HG02763 (cell line): Measurements from ENCODE around the gene CKS2.

Experiments used
- ATAC-seq: cut with Tn5 transposase; IDR thresholded peaks from one replicate; pipeline ENCODE4 v1.9.1; 2021; ENCODE audit warnings: mild to moderate bottlenecking, moderate library complexity; ENCODE audit not compliant: unreplicated experiment

The CKS2 gene

GRCh38 chr9:89346696-89347095, 35.7 kb downstream of the CKS2 start:
- ATAC-seq = no peak

DNA sequence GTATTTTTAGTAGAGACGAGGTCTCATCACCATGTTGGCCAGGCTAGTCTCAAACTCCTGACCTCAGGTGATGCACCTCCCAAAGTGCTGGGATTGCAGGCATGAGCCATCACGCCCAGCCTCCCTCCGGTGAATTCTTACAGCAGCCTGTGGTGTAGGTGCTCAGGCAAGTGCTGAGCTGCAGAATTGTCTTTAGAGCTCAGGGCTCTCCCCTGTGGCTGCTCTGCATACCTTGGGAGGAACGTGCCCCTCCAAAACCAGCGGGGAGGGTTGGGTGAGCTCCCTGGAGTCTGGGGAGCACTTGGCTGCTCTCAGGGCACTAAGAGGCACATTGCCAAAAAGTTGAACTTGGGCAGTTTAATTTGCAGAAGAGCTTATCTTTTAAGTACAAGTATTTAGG, 36.7 kb downstream of the CKS2 start:
- no peak for ATAC-seq

DNA sequence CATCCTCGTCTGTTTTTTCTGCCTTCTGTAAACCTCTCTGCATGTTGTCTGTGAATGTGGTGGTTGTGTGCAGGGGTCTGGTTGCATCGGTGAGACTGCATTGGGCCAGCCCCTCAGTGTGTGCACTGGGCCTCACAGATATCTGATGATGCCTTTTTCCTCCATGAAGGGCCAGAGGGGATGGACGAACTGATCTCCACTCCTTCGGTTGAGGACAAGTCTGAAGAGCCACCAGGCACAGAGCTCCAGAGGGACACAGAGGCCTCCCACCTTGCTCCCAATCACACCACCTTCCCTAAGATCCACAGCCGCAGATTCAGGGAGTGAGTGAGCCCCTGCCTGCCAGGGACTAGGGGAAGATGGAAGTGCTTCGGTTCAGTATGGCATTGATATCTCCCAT, 38.6 kb downstream of the CKS2 start:
- ATAC-seq = no peak

DNA sequence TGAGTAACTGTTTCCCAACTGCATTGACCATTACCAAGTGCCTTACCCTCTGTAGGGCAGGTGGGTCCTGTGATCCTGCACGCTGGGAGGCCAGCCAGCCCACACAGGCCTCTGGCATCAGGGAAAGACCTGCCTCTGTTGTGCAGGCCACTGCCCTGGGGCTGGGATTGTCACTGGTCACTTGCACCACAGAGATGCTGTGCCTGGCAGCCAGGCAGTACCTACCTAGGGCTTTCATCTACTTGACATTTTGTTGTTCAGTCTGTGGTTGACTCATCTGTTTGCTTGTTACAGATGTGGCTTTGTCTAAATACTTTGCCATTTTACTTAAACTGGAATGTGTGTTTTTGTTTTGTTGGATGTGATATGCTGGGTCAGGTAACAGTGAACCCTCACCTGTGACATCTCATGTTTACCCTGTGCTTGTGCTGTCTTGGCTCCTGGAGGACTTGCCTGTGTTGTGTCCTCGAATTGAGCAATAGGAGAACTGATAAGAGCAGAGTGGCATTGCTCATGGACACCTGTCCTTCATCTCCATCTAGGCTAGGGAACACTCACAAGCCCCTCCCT, 40.1 kb downstream of the CKS2 start:
- no peak for ATAC-seq

DNA sequence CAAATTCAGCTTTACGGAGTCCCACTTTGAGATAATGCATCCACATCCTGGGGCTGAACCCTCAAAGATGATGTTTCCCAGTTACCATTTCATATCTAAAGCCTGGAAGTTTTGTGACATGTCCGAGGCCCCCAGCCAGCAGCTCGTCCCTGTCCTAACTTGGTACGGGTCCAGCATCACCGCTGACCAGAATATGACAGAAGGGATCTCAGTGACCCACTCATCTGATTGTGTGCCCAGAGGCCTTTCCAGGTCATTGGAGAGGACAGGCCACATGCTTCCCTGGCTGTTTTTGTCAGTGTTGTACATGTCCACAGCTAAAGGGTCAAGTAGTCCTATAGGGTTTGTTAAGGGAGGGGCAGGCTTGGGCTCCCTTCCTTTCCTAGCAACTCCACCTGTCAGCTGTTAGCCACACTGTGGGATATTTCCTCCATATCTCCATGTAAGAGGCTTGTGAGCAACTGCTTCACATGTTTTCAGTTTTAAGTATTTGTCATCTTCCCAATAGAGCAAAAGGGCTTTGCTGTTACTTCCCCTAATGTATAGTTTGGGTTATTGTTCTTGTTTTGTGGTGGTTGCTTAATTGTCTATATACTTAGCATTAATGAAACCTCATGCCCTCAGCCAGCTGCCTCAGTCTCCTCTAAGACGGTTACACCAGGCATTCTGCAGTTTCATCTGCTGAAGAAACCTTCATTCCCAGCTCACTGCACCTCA, 40.7 kb downstream of the CKS2 start:
- no peak for ATAC-seq

GRCh38 chr9:89352451-89352850, 41.5 kb downstream of the CKS2 start:
- no peak for ATAC-seq

DNA sequence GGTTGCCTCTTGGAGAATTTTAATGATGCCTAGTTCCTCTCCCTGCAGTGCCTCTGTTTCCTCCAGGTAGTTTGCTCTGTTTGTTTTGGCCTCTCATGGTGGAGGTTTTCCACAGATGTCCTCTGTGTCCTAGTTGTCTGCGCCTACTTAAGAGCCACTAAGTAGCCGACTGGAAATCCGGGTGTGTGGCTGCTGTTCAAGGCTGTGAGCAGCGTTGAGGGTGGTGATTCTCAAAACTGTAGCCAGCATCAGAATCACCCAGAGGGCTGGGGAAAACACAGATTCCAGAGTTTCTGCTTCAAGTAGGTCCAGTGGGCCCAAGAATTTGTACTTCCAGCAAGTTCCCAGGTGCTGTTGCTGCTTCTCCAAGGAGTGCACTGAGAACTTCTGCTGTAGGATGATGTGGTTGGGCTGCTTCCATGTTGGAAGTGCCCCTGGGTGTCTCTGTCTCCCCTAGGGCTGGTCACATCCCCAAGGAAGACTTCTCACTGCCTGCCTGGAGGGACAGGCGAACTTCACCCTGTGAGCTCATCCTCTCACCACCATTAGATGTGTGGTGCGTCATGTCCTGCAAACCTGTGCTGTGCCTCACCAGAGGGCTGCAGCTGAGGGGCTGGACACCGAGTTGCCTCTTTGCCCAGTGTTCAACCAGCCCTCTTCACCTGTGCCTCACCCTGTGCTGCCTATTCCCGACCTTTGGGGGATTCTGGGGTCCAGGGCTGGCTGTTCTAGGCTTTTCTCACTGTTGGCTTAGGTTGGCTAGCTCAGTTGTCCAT, 42.1 kb downstream of the CKS2 start:
- no peak for ATAC-seq

GRCh38 chr9:89353989-89354388, 43.0 kb downstream of the CKS2 start:
- no peak for ATAC-seq

DNA sequence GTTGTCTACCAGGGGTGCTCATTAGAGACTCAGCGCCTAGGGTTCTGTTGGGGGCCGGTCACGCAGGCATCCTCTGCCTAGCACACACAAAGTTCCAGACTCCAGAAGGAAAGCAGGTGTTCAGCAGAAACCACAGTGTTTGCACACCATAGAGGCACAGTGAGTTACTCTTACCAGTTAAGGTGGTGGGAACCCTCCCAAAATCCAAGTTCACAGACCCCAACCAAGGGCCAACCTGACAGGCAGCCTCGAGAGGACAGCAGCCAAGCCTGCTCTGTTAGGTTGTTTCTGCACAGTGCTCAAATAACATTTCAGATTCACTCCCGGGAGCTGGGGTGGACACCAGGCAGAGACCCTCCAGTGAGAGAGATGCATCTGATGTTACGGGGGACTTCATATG, 43.5 kb downstream of the CKS2 start:
- no peak for ATAC-seq

DNA sequence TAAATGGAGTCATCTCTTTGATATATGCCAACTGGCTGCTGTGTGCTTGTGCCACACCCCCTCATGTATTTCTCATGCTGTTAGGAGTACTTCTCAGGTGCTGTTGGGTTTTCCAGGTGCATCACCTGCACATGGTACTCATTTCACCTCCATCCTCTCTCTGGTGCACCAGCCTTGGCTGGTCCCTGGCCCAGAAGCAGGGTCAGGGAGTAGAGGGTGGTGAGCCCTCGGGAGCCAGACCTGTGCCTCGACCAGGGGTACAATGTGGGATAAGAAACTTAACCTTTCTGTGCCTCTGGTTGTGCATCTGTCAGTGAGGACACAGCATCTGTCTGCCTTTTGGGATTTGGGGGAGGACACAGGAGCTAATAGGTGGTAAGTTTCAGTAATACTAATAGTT, 45.8 kb downstream of the CKS2 start:
- ATAC-seq = no peak

DNA sequence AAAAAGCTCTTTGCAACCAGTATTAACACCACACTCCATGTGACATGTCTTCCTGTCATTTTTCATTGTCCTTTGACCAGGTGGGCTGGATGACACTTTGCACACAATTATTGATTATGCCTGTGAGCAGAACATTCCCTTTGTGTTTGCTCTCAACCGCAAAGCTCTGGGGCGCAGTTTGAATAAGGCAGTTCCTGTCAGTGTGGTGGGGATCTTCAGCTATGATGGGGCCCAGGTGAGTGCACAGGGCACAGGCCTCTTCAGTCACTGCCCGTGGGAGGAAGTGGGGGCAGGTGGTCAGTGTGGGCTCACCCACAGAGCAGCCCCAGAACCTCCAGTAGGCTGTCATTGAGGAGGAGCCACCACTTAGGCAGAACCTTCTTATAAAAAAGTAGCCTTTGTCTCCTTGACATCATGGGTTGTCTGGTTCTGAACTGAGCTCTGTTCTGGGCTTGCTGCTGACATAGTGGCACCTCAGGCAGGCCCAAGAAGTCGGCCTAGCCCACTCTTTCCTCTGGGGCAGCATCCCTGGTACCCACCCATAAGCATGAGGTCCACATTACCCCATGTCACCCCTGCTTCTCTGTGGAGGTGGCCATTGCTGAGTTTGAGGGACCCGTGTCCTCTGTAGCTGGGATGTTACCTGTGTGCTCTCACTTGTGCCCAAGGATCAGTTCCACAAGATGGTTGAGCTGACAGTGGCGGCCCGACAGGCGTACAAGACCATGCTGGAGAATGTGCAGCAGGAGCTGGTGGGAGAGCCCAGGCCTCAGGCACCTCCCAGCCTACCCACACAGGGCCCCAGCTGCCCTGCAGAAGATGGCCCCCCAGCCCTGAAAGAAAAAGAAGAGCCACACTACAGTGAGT, 46.6 kb downstream of the CKS2 start:
- no peak for ATAC-seq

DNA sequence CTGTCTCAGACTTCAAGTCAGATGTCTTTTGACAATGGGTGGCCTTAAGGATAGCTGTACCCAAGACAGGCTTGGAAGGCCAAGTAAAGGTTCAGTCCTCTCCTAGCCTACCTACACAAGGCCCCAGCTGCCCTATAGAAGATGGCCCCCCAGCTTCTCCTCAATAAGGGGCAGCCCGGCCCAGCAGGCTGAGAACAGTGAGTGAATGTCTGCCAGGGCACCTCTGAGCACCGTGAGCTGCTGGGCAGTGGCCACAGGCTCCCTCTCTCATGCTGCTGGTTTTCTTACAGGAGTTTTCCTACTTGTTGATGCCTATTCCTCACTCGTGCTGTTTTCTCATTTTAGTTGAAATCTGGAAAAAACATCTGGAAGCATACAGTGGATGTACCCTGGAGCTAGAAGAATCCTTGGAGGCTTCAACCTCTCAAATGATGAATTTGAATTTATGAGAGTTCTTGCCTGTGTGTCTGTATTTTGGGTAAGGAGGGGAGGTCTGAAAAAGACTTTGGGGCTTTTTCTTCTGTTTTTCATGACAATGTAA, 47.5 kb downstream of the CKS2 start:
- no peak for ATAC-seq

DNA sequence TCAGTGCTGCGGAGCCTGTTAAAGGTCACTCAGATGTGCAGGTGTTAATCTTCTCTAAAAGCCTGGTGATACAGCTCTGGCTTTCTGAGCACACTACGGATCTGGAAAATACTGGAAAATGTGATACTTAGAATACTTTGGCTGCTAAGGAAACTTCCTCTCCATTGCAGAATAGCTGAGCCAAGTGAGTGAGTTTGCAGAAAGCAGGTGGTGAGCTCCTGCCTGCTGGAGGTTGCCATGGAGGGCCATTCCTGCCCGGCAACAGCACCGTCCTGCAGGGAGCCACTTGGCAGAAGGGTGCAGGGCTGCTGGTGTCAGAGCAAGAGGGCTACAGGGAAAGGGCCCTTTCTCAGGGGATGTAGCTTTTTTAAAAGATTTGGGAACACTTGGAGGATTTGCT, 48.0 kb downstream of the CKS2 start:
- ATAC-seq = no peak

- ATAC-seq = no peak
Observed at GRCh38 chr9:89359751-89360261, 48.8 kb downstream of the CKS2 start.

- no peak for ATAC-seq
Observed at GRCh38 chr9:89360465-89360864, 49.5 kb downstream of the CKS2 start.

GRCh38 chr9:89361031-89361430, 50.0 kb downstream of the CKS2 start:
- no peak for ATAC-seq

GRCh38 chr9:89361816-89362646, 51.0 kb downstream of the CKS2 start:
- no peak for ATAC-seq

- no peak for ATAC-seq
Observed at GRCh38 chr9:89362647-89363310, 51.8 kb downstream of the CKS2 start.

- ATAC-seq = no peak
Observed at GRCh38 chr9:89363311-89363670, 52.3 kb downstream of the CKS2 start.
